Transverse colon (tissue), 4 donors: Measurements from ENCODE around the gene BCAS4. TPM values are rescaled to one million over a fixed set of nuclear protein-coding genes. Genes with fewer than 3 reads are reported as not detected.
"Not testable (repeated sequence)": the region's sequence is repeated elsewhere in the genome, so short reads cannot be mapped to it uniquely, and the experiment has no call there.

ENCODE experiments used
- DNase-seq: peaks from one replicate; pipeline ENCODE4 v3.0.0-alpha.2; 2019
- H3K27ac ChIP-seq, 4 donors: fragments of 200-600 bp; sonication (generic); 2 replicates each; pipeline ENCODE4 v1.5.1; 2016 to 2018; ENCODE audit warnings: inconsistent platforms in 4 of 4
- H3K27me3 ChIP-seq: fragments of 200-600 bp; sonication (generic); 2 replicates; pipeline ENCODE4 v1.5.1; 2017; ENCODE audit warnings: inconsistent platforms
- H3K36me3 ChIP-seq, 4 donors: fragments of 200-600 bp; sonication (generic); 2 replicates each; pipeline ENCODE4 v1.5.1; 2017 to 2019; ENCODE audit warnings: inconsistent platforms in 4 of 4
- H3K4me1 ChIP-seq, 4 donors: fragments of 200-600 bp; sonication (generic); 2 replicates each; pipeline ENCODE4 v1.5.1; 2017 to 2020; ENCODE audit warnings: inconsistent platforms in 4 of 4
- H3K4me3 ChIP-seq, 4 donors: fragments of 200-600 bp; sonication (generic); 1 replicate in 1 of 4; 2 replicates in 3 of 4; pipeline versions ENCODE4 v1.5.1 to v1.6.1; 2017 to 2019; ENCODE audit warnings: inconsistent platforms in 4 of 4
- H3K9me3 ChIP-seq, 2 donors: fragments of 200-600 bp; sonication (generic); 2 replicates each; pipeline ENCODE4 v1.5.1; 2017 to 2019; ENCODE audit warnings: inconsistent platforms in 2 of 2
- EP300 ChIP-seq: sonication (generic); formaldehyde crosslinking; IDR thresholded peaks from one replicate; pipeline ENCODE4 v1.6.1; 2017; ENCODE audit warnings: antibody characterized with exemption, low read depth
- POLR2A ChIP-seq: fragments of 450-650 bp; IDR thresholded peaks from one replicate; pipeline ENCODE4 v1.6.1; 2016; ENCODE audit warnings: antibody characterized with exemption, mild to moderate bottlenecking, moderate library complexity
- POLR2AphosphoS5 ChIP-seq, 3 donors: sonication (generic); formaldehyde crosslinking; IDR thresholded peaks; one replicate each; pipeline ENCODE4 v1.6.1; 2016; ENCODE audit warnings: antibody characterized with exemption in 3 of 3
- WGBS, 2 donors: methylation state at CpG; one replicate each; pipeline ENCODE4 v1.1.5; 2018; ENCODE audit warnings: low coverage in 1 of 2; 5-methylcytosine and 5-hydroxymethylcytosine counted together
- in situ Hi-C, 4 donors: fragments of 200-750 bp; cut with MboI; loops; one replicate each; pipeline versions ENCODE4 v1.15.0 to v1.15.1; 2017; ENCODE audit warnings: low sequenced_read_pairs in 3 of 4, low pct_ligation_motif_present in 1 of 4, low pct_unique_long_range_greater_than_20kb in 1 of 4
- intact Hi-C: fragments of 100-400 bp; cut with DNase I; formaldehyde crosslinking; loops from one replicate; pipeline ENCODE4 v1.15.1; 2023; ENCODE audit warnings: low total_unique reads
- total RNA-seq, 4 donors: library from RNA; depleted of rRNA; stranded (reverse); fragments of >200 nt; gene quantifications; one replicate each; pipeline ENCODE4 v1.1.0, GENCODE V29; 2016
- TF ChIP-seq, protein P1 (sequence below), 5 experiments: fragments of 200-600 bp in 3 of 5; fragments of 450-650 bp in 2 of 5; sonication (generic) in 3 of 5; IDR thresholded peaks; 1 replicate in 2 of 5; 2 replicates in 3 of 5; pipeline ENCODE4 v1.5.1; 2016 to 2017; ENCODE audit warnings: antibody characterized with exemption in 5 of 5, inconsistent platforms in 3 of 5, mild to moderate bottlenecking in 2 of 5, moderate library complexity in 1 of 5

Gene BCAS4
- total RNA-seq, 4 donors from 2014 or later: 3.3 to 16.5 (median 4.0) TPM; not detected in 1

DNA sequence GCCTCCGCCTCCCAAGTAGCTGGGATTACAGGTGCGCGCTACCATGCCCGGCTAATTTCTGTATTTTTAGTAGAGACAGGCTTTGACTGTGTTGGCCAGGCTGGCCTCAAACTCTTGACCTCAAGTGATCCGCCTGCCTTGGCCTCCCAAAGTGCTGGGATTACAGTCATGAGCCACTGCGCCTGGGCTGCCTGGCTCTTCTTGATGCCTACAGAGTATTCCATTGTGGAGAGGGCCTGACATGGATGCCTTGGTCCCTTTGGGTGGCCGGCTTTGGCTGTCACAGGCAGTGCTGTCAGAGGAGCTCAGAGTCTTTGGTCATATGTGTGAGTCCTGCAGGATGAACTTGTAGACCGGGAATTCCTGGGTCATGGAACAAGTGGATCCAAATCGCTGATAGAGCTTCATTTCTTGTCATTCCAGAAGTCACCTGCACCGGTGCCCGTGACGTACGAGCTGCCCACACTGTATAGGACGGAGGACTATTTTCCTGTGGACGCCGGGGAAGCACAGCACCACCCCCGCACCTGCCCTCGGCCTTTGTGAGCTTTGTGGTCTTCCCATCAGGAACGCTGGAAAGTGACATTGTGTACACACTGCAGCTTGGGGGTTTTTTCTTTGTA lies 81.3 kb downstream of the BCAS4 start:
- Histone ChIP-seq H3K4me3 (no peak overlapping the region), H3K27ac (no peak overlapping the region), H3K27me3 (no peaks in the 10 kb centered on the region), H3K36me3 (no peaks in the 10 kb centered on the region), H3K9me3 (no peaks in the 10 kb centered on the region), H3K4me1 (no peaks in the 10 kb centered on the region)
- in situ Hi-C loops: no loop called here
- intact Hi-C loops: no loop called here
- TF ChIP-seq POLR2AphosphoS5 (IDR thresholded peaks at IDR 0.05) (no peak), POLR2A (no peak), EP300 (no peak)
- TF ChIP-seq, protein P1, sequence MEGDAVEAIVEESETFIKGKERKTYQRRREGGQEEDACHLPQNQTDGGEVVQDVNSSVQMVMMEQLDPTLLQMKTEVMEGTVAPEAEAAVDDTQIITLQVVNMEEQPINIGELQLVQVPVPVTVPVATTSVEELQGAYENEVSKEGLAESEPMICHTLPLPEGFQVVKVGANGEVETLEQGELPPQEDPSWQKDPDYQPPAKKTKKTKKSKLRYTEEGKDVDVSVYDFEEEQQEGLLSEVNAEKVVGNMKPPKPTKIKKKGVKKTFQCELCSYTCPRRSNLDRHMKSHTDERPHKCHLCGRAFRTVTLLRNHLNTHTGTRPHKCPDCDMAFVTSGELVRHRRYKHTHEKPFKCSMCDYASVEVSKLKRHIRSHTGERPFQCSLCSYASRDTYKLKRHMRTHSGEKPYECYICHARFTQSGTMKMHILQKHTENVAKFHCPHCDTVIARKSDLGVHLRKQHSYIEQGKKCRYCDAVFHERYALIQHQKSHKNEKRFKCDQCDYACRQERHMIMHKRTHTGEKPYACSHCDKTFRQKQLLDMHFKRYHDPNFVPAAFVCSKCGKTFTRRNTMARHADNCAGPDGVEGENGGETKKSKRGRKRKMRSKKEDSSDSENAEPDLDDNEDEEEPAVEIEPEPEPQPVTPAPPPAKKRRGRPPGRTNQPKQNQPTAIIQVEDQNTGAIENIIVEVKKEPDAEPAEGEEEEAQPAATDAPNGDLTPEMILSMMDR (IDR thresholded peaks at IDR 0.05): no peak
- 96 to 100% methylated on average over 9 to 19 of the region's 19 CpGs for WGBS, 2 donors
- DNase-seq: no peak

DNA sequence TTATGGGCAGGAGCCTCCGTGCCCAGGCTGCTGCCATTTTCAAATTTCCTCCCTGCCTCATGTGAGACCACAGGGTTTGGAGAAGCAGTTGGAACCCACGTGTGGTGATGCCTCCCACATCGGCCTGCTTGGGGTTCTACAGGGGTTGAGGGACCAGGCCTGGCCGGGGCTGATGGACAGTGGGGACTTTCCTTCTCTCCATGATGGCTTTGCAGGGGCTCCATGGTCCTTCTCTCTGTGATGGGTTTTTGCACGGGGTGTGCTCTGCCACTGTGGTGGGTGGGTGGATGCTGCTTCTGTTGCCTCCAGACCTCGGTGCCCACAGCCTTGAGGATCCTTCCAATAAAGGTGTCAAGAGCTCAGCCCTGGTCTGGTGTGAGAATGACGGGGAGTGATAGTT lies 82.0 kb downstream of the BCAS4 start:
- Histone ChIP-seq H3K27me3 (no peaks in the 10 kb centered on the region), H3K27ac (no peak overlapping the region), H3K4me3 (no peak overlapping the region), H3K4me1 (no peaks in the 10 kb centered on the region), H3K36me3 (no peaks in the 10 kb centered on the region), H3K9me3 (no peaks in the 10 kb centered on the region)
- TF ChIP-seq EP300 (no peak), POLR2AphosphoS5 (IDR thresholded peaks at IDR 0.05) (no peak), POLR2A (no peak)
- TF ChIP-seq, protein P1 (IDR thresholded peaks at IDR 0.05): no peak
- in situ Hi-C loops (no loop called here), intact Hi-C loops (no loop called here)
- 87% methylated on average over 7 of the region's 7 CpGs; no CpG with 5 or more reads in 1 of the 2 donors for WGBS, 2 donors
- DNase-seq: no peak

DNA sequence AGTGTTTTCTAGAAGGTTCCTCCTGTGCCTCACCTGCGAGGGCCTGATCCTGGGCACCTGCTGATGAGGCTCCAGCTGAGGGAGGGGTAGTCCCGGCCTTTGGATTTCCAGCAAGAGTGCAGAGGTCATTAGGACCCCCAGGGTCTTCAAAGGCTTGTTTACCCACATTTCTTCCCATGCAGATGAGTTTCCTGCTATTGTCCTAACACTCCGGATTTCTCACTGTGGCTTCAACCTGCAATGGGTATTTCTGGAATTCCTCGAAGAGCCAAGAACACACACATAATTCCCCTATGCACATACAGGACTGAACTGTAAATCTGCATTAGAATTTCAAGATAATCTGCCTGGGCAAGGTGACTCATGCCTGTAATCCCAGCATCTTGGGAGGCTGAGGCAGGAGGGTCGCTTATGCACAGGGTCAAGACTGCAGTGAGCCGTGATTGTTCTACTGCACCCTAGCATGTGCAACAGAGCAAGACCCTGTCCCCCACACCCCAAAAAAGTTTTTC lies 82.4 kb downstream of the BCAS4 start:
- Histone ChIP-seq H3K27me3 (no peaks in the 10 kb centered on the region), H3K4me3 (no peak overlapping the region), H3K4me1 (no peaks in the 10 kb centered on the region), H3K27ac (no peak overlapping the region), H3K9me3 (no peaks in the 10 kb centered on the region), H3K36me3 (no peaks in the 10 kb centered on the region)
- WGBS, 2 donors: 87 to 100% methylated on average over 1 to 6 of the region's 6 CpGs
- intact Hi-C loops: no loop called here
- in situ Hi-C loops: no loop called here
- TF ChIP-seq POLR2A (no peak), EP300 (no peak), POLR2AphosphoS5 (IDR thresholded peaks at IDR 0.05) (no peak)
- TF ChIP-seq, protein P1 (IDR thresholded peaks at IDR 0.05): no peak
- DNase-seq: no peak

GRCh38 chr20:50879649-50880550 lies 85.0 kb downstream of the BCAS4 start:
- 90 to 100% methylated on average over 1 to 20 of the region's 20 CpGs for WGBS, 2 donors
- H3K27ac ChIP-seq: no peak overlapping the region
- DNase-seq: no peak

GRCh38 chr20:50881759-50882424 lies 87.0 kb downstream of the BCAS4 start:
- H3K4me1 ChIP-seq, in situ Hi-C loops, H3K36me3 ChIP-seq, H3K27ac ChIP-seq, H3K9me3 ChIP-seq, DNase-seq, intact Hi-C loops, H3K27me3 ChIP-seq, H3K4me3 ChIP-seq: not testable (repeated sequence)
- WGBS, 2 donors: 91 to 96% methylated on average over 4 to 5 of the region's 5 CpGs

More at GRCh38 chr20:50879649-50880550, 85.0 kb downstream of the BCAS4 start:
- H3K27me3 ChIP-seq: no peaks in the 10 kb centered on the region
- in situ Hi-C loops: no loop called here
- intact Hi-C loops: no loop called here
- H3K4me1 ChIP-seq: no peaks in the 10 kb centered on the region
- no peaks in the 10 kb centered on the region for H3K36me3 ChIP-seq
- H3K9me3 ChIP-seq: no peaks in the 10 kb centered on the region
- no peak for TF ChIP-seq EP300
- no peak for TF ChIP-seq POLR2A
- TF ChIP-seq POLR2AphosphoS5 (IDR thresholded peaks at IDR 0.05): no peak
- TF ChIP-seq, protein P1 (IDR thresholded peaks at IDR 0.05): no peak
- H3K4me3 ChIP-seq: no peak overlapping the region
